HCT116 (cell line): ENCODE data around the gene ETNK1. TPM values are rescaled to one million over a fixed set of nuclear protein-coding genes. Genes with fewer than 3 reads are reported as not detected.

Source experiments
- ATAC-seq: fragments of 200-7000 bp; cut with Tn5 transposase; 2 replicates; pipeline ENCODE4 v1.9.1; 2020; ENCODE audit warnings: mild to moderate bottlenecking, moderate library complexity
- BruUV-seq: library from RNA; stranded (reverse); fragments of 400-500 nt; replicated peaks from 2 replicates; lab custom pipeline; 2021; lab: Mats Ljungman, UMichigan
- CTCF ChIA-PET: fragments of 300-600 bp; sonication (Branson Sonifier 250); formaldehyde crosslinking; loops from one replicate; lab custom pipeline; 2021; ENCODE audit warnings: antibody characterized with exemption; lab: Charles Lee
- POLR2A ChIA-PET: fragments of 300-600, 350-600 bp; sonication (Branson Sonifier 250); formaldehyde crosslinking; loops from one replicate; lab custom pipeline; 2021; ENCODE audit warnings: antibody characterized with exemption; lab: Charles Lee
- RAD21 ChIA-PET, 2 experiments: fragments of 300-600 bp; sonication (Branson Sonifier 250); formaldehyde crosslinking; loops; one replicate each; lab custom pipeline; 2023; ENCODE audit warnings: low total read pairs in 2 of 2; ENCODE audit not compliant: uncharacterized antibody in 2 of 2, unreplicated experiment in 2 of 2, low non-redundant PET in 1 of 2; lab: Charles Lee
- DNase-seq: peaks from one replicate; pipeline ENCODE4 v3.0.0-alpha.2; 2010; ENCODE audit warnings: low read depth, low spot score
- H2AFZ ChIP-seq: fragments of 200-600 bp; shearing (Covaris generic), sonication (generic); 2 replicates; pipeline ENCODE4 v1.6.1; 2017; ENCODE audit warnings: low read depth, mixed run types, mixed read lengths, antibody characterized with exemption, low read length; ENCODE audit not compliant: poor library complexity, severe bottlenecking
- H3K27ac ChIP-seq: 2 replicates; pipeline ENCODE4 v1.5.1; 2012; ENCODE audit warnings: low read depth, low read length
- H3K27me3 ChIP-seq: fragments of 200-600 bp; sonication (generic); 2 replicates; pipeline ENCODE4 v1.6.1; 2016; ENCODE audit warnings: mixed run types, low read length, mixed read lengths; ENCODE audit not compliant: insufficient read depth
- H3K36me3 ChIP-seq, 2 experiments: fragments of 200-500 bp in 1 of 2; fragments of 200-600 bp in 1 of 2; sonication (Bioruptor generic) in 1 of 2; sonication (generic) in 1 of 2; 2 replicates each; pipeline versions ENCODE4 v1.5.1 to v1.6.1; 2014 to 2016; ENCODE audit warnings: low read length in 2 of 2, inconsistent platforms in 1 of 2, mixed read lengths in 1 of 2, mixed run types in 1 of 2; ENCODE audit not compliant: insufficient read depth in 2 of 2, control insufficient read depth in 1 of 2
- H3K4me1 ChIP-seq, 2 experiments: fragments of 200-600 bp in 1 of 2; sonication (generic) in 1 of 2; 2 replicates each; pipeline versions ENCODE4 v1.5.1 to v1.6.1; 2012 to 2017; ENCODE audit warnings: low read length in 2 of 2, inconsistent platforms in 1 of 2, mild to moderate bottlenecking in 1 of 2, mixed read lengths in 1 of 2, mixed run types in 1 of 2, moderate library complexity in 1 of 2; ENCODE audit not compliant: insufficient read depth in 2 of 2, control insufficient read depth in 1 of 2
- H3K4me2 ChIP-seq: fragments of 200-600 bp; sonication (generic); 2 replicates; pipeline ENCODE4 v1.6.1; 2017; ENCODE audit warnings: mixed run types, low read length, mixed read lengths
- H3K4me3 ChIP-seq, 2 experiments: fragments of 200-600 bp in 1 of 2; sonication (generic) in 1 of 2; replicated peaks in 1 of 2; 2 replicates each; pipeline ENCODE4 v1.5.1; 2011 to 2016; ENCODE audit warnings: low read length in 2 of 2, control low read depth in 1 of 2, low read depth in 1 of 2, mild to moderate bottlenecking in 1 of 2, mixed read lengths in 1 of 2, mixed run types in 1 of 2
- H3K79me2 ChIP-seq: fragments of 200-600 bp; sonication (generic); 2 replicates; pipeline ENCODE4 v1.6.1; 2017; ENCODE audit warnings: mild to moderate bottlenecking, mixed run types, low read length, moderate library complexity, mixed read lengths; ENCODE audit not compliant: insufficient read depth
- H3K9ac ChIP-seq: fragments of 200-600 bp; sonication (generic); 2 replicates; pipeline ENCODE4 v1.6.1; 2016; ENCODE audit warnings: low read length, mixed read lengths
- H3K9me2 ChIP-seq: fragments of 200-600 bp; sonication (generic), shearing (Covaris generic); 2 replicates; pipeline ENCODE4 v1.6.1; 2017; ENCODE audit warnings: mixed run types, mild to moderate bottlenecking, moderate library complexity; ENCODE audit not compliant: insufficient read depth
- H3K9me3 ChIP-seq, 2 experiments: fragments of 200-500 bp in 1 of 2; fragments of 200-600 bp in 1 of 2; sonication (Bioruptor generic) in 1 of 2; sonication (generic) in 1 of 2; 2 replicates each; pipeline ENCODE4 v1.6.1; 2014 to 2017; ENCODE audit warnings: low read length in 2 of 2, mixed read lengths in 2 of 2, inconsistent platforms in 1 of 2, low read depth in 1 of 2, mild to moderate bottlenecking in 1 of 2, mixed run types in 1 of 2, moderate library complexity in 1 of 2; ENCODE audit not compliant: control insufficient read depth in 1 of 2, insufficient read depth in 1 of 2
- H4K20me1 ChIP-seq: fragments of 200-600 bp; sonication (generic), shearing (Covaris generic); 2 replicates; pipeline ENCODE4 v1.6.1; 2017; ENCODE audit warnings: mixed run types, mild to moderate bottlenecking, moderate library complexity; ENCODE audit not compliant: insufficient read depth
- ATF3 ChIP-seq: IDR thresholded peaks from 2 replicates; pipeline ENCODE4 v1.6.1; 2012
- CBX3 ChIP-seq: IDR thresholded peaks from 2 replicates; pipeline ENCODE4 v1.6.1; 2012; ENCODE audit warnings: low read depth
- CEBPB ChIP-seq: IDR thresholded peaks from 2 replicates; pipeline ENCODE4 v1.6.1; 2012; ENCODE audit warnings: low read depth
- CTCF ChIP-seq, 3 experiments: fragments of 200-600 bp in 1 of 3; sonication (generic) in 1 of 3; IDR thresholded peaks in 2 of 3; conservative IDR thresholded peaks in 1 of 3; 2 replicates each; pipeline ENCODE4 v1.5.1; 2012 to 2017; ENCODE audit warnings: low read depth in 2 of 3, low read length in 2 of 3, antibody characterized with exemption in 1 of 3, borderline replicate concordance in 1 of 3, control low read depth in 1 of 3, mild to moderate bottlenecking in 1 of 3, mixed read lengths in 1 of 3, mixed run types in 1 of 3, moderate library complexity in 1 of 3; ENCODE audit not compliant: insufficient read depth in 1 of 3
- EGR1 ChIP-seq: IDR thresholded peaks from 2 replicates; pipeline ENCODE4 v1.6.1; 2012; ENCODE audit warnings: low read depth
- POLR2A ChIP-seq: IDR thresholded peaks from 2 replicates; pipeline ENCODE4 v1.7.0; 2011; ENCODE audit warnings: borderline replicate concordance; ENCODE audit not compliant: insufficient read depth, insufficient read length; ENCODE audit errors: extremely low read depth
- RAD21 ChIP-seq: IDR thresholded peaks from 2 replicates; pipeline ENCODE4 v1.6.1; 2012; ENCODE audit warnings: low read depth, mild to moderate bottlenecking
- SP1 ChIP-seq: IDR thresholded peaks from 2 replicates; pipeline ENCODE4 v1.6.1; 2012; ENCODE audit warnings: low read depth
- SRF ChIP-seq: IDR thresholded peaks from 2 replicates; pipeline ENCODE4 v1.6.1; 2012; ENCODE audit warnings: low read depth
- TCF7L2 ChIP-seq: IDR thresholded peaks from 2 replicates; pipeline ENCODE4 v1.7.0; 2011; ENCODE audit warnings: borderline replicate concordance, inconsistent platforms; ENCODE audit not compliant: insufficient read depth, insufficient read length; ENCODE audit errors: extremely low read depth
- ZBTB33 ChIP-seq: IDR thresholded peaks from 2 replicates; pipeline ENCODE4 v1.6.1; 2011; ENCODE audit warnings: mild to moderate bottlenecking, low read length, moderate library complexity; ENCODE audit not compliant: insufficient replicate concordance; ENCODE audit errors: extremely low read depth
- ZNF274 ChIP-seq: fragments of 200-500 bp; sonication (Bioruptor generic); IDR thresholded peaks from 2 replicates; pipeline ENCODE4 v1.6.1; 2014; ENCODE audit warnings: mild to moderate bottlenecking, low read depth, low read length, inconsistent platforms
- intact Hi-C: fragments of 100-400 bp; cut with micrococcal nuclease; formaldehyde crosslinking; loops from 2 replicates; pipeline ENCODE4 v1.10.0; 2022
- total RNA-seq: library from RNA; stranded (reverse); gene quantifications from one replicate; pipeline ENCODE4 v1.2.1, GENCODE V29; 2021; ENCODE audit not compliant: unreplicated experiment

Gene ETNK1
- total RNA-seq, 1 experiment from 2014 or later = 83.6 TPM

- TF ChIP-seq CTCF (IDR thresholded peaks at IDR 0.05 in 2 of 3, conservative IDR thresholded peaks at IDR 0.05 in 1 of 3; ENCODE audit: borderline replicate concordance in 1 of 3, insufficient read depth in 1 of 3, low read depth in 2 of 3, low read length in 2 of 3) = no peak
- no peak for TF ChIP-seq CBX3
- no peak for TF ChIP-seq POLR2A
- TF ChIP-seq TCF7L2 = no peak
These were observed 77.7 kb downstream of the ETNK1 start (continued) for GRCh38 chr12:22702690-22703089.

GRCh38 chr12:22709292-22709691 is 84.3 kb downstream of the ETNK1 start:
- H3K9me2 ChIP-seq = no peaks in the 10 kb centered on the region
- no peak overlapping the region for H3K27ac ChIP-seq
- no peaks in the 10 kb centered on the region for H3K27me3 ChIP-seq
- H4K20me1 ChIP-seq = no peaks in the 10 kb centered on the region
- no peaks in the 10 kb centered on the region for H3K4me1 ChIP-seq
- TF ChIP-seq RAD21 (peak; percentile 60), SRF (no peak), CEBPB (no peak), SP1 (no peak), EGR1 (no peak), TCF7L2 (no peak), ZNF274 (no peak), ZBTB33 (no peak), CTCF (IDR thresholded peaks at IDR 0.05 in 2 of 3, conservative IDR thresholded peaks at IDR 0.05 in 1 of 3; ENCODE audit: borderline replicate concordance in 1 of 3, insufficient read depth in 1 of 3, low read depth in 2 of 3, low read length in 2 of 3) (peak; percentile 23 to 69 (median 44); a peak in 4 of 6 replicates), ATF3 (no peak), CBX3 (no peak)
- peak; percentile 26 for DNase-seq
- no peak overlapping the region for H3K4me3 ChIP-seq
- H3K36me3 ChIP-seq = no peaks in the 10 kb centered on the region
- no peak overlapping the region for H3K9ac ChIP-seq
- no peak for ATAC-seq
- RAD21 ChIA-PET = no interaction called here
- H2AFZ ChIP-seq = no peak overlapping the region
- no TSS peak for BruUV-seq
- no peaks in the 10 kb centered on the region for H3K79me2 ChIP-seq
- peak overlapping the region; percentile 3; the same call in 1 of the 2 replicates for H3K4me2 ChIP-seq
- CTCF ChIA-PET = no interaction called here
- POLR2A ChIA-PET = no interaction called here
- no peaks in the 10 kb centered on the region for H3K9me3 ChIP-seq
- intact Hi-C loops = loop anchor here (1.0 kb wide), 1 partner anchor 346 kb away; no protein-coding TSS in a partner anchor
